D341Med (cell line): ENCODE data around the gene ZNF30.
"Not testable (repeated sequence)": the region's sequence is repeated elsewhere in the genome, so short reads cannot be mapped to it uniquely, and the experiment has no call there.

Source experiments
- DNase-seq: peaks from one replicate; pipeline ENCODE4 v3.0.0; 2012; ENCODE audit warnings: low spot score

The ZNF30 gene

DNA sequence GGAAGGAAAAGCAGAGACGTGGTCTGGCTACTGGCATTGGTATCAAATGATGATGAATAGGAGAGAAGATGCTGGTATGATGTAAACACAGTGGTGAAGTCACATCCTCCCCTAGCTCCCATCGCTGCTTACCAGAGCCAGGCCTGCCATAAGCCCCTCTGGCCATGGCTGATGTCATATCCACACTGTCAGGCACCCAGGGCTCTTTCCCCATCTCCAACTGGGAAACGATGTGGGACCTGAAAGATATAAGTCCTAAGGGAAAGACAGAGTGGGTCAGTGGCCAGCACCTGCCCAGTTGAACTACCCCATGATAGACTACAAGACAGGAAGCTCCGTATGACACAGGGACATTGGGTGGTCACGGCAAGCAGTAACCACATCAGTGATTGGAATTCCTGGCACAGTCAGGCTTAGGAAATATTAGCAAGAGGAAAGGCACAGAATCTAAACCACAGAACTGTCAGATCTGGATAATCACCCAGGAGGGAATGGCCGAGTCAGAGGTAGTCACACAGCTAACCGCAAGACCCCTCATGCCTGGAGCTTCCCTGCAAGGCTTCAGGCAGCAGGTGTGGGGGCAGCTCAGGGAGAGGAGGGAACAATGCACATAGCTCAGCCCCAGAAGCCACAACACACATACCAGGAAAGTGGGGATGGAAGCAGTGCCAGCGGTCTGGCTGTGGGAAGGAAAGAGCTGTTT lies 33.6 kb downstream of the ZNF30 start:
- no peak for DNase-seq

DNA sequence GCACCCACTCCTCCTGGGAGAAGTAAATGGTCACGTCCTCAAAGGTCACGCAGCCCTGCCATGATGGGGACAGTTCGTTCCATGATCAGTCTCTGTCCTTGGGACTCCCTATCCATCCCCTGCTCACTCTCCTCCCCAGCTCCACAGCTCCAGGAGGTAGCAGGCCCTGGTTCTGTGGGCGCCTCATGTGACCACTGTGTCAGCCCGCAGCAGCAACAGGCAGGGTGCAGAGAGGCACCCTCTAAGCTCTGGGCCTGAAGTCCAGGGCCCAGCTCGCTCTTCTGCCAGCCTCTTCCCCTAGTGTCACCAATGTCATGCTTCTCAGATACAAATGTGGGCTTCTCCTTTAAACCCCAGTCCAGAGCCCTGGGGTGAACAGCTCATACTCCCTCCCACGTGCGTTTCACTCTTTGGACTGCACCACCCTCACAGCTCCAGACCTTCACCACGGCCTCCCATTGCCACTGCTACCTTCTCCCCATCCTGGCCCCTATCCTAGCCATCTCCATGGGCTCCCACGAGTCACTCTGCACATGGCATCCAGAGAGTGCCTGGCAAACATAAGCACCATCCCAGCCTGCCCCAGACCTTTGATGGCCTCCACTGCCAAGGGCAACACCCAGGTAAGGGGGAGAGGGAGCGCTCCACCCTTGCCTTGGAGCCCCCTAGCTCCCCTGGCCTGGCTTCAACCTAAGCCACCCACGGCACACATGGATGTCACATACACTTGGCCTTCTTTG lies 34.4 kb downstream of the ZNF30 start:
- no peak for DNase-seq

DNA sequence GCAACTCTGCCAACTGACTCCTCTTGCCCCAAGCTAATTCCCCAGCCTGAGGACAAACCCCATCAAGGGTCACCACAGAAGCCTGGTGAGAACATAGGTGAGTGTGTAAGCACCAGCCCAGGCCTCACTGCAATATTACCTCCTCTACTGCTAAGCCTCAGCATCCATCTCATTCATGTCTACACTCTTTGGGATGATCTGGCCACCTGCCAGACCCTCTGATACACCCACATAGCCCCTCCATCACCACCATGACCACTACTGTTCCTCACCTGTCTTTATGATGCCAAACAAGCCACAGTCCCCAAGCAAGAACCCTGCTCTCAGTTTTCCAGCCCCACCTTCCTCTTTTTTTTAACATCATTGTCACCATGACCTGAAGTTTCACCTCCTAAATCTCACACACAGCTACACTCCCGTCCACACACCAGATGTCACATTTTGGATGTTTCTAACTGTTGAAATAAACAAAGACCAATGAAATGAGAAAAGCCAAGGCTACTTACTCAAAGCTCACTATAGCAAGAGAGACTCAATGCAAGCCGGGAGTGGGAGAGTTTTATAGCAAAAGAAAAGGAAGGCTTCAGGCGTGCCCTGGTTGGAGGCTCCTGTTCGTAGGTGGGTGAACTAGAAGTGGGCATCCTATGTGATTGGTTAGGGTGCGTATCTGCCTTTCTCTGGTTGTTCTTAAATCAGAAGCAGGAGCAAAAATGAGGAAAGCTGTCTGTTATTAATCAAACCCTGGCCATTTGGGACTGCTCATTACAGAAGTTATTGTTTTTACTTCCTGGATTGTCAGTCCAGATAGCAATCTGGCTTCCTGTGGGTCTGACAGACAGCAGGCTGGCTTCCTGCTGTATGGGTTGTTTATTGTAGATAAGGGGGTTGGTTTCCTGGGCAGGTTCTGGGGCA lies 35.3 kb downstream of the ZNF30 start:
- no peak for DNase-seq

DNA sequence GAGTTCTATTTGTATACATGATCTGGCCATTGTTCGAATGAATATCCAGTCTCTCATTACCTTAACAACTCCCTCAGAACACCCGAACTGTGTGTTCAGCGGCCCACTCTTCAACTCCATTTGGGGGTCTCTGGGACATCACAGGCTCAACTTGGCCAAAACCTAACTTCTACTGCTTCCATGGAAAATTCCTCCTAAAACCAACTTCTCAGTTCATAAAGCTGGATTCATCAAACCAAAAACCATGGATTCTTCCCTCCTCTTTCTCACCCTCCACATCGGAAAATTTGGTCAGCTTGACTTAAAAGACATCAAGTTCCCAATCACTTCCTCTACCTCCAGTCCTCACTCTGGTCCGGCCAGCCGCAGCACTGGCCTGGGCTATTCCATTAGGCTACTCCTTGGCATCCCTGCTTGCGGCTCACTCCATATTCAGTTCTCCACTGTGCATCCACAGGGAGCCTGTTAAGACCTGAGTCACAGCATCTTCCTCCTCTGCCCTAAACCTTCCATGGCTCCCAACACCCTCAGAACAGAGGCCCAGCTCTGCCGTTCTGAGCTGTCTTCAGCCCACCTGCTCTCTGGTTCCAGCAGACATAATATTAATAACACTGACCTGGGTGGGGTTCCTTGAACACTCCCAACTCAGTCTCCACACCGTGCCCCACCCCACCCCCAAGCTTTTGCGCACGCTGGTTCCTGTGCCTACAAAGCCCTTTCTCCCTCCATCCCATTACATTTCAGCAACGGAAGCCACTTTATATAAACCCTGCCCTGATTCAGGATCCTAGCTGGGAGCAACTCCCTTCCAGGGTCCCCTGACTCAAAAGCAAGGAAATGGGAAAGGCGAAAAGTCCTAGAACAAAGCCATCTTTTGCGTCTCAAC lies 36.2 kb downstream of the ZNF30 start:
- peak; percentile 29 for DNase-seq

DNA sequence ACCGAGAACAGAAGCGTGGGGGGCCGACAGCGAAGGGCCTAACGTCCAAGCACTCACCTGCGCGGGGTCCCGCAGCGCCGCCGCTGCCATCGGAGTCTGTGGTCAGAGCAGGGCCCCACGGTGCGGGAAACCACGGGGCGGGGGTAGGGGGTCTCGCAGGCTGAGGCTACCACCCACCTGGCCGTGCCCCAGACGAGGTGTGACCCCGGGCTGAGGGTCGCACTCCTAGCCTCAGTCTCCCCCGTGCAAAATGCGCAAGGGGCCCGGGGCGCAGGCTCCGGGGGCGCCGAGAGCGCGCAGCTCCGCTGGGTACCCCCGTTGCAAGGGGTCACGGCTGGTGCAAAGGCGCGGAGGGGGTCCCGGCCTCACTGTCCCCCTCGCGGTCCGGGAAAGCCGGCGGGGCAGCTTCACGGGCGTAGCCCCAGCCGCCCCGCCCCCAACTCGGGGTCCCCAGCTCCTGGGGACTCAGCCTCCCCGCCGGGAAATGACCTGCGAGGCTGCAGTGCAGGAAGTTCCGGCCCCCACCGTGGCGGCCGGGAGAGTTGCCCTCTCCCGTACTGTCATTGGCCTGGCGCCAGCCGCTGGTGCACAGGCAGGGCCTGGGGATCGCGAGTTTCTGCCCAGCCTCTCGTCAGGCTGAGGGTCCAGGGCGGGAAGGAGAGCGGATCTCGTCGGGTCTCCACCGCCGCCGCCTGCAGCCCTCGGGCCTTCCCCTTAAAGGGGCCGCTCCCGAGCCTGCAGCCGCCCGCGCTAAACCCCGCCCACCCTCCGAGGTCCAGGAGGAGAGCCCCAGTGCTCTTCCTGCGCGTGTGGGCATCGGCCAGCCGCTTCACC lies 37.1 kb downstream of the ZNF30 start, which contains the start of gene ZNF792:
Gene ZNF792, minus strand, starts transcription at position 657 of the 834 bp plus-strand sequence. Its CDS starts 567 bp downstream, at position 90.
- DNase-seq: peak; percentile 88

DNA sequence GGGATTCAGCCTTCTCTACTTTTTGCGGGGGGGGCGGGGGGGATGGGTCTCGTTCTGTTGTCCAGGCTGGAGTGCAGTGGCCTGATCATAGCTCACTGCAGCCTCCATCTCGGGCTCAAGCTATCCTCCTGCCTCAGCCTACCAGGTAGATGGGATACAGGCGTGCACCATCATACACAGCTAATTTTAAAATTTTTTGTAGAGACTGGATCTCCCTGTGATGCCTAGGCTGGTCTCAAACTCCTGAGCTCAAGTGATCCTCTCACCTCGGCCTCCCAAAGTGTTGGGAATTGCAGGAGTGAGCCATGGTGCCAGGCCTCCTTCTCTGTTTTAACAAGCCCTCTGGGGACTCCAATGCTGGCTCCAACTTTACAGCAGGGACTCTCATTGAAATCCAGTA lies 37.9 kb downstream of the ZNF30 start:
- DNase-seq: no peak

DNA sequence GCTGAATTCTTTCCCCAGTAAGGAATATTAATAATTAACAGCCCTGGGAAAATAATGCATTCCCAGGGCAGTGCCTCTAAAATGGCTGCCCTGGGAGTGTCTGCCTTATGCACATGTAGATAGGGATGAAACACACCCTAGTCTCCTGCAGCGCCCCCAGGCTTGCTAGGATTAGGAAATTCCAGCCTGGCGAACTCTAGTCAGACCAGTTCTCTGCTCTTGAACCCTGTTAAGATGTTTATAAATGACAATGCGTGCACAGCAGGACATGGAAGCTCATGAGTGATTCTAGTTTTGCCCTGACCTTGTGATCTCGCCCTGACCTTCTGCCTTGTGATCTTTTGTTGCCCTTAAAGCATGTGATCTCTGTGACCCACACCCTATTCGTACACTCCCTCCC lies 38.8 kb downstream of the ZNF30 start:
- DNase-seq: not testable (repeated sequence)

GRCh38 chr19:34967551-34967950 lies 40.8 kb downstream of the ZNF30 start:
- no peak for DNase-seq

DNA sequence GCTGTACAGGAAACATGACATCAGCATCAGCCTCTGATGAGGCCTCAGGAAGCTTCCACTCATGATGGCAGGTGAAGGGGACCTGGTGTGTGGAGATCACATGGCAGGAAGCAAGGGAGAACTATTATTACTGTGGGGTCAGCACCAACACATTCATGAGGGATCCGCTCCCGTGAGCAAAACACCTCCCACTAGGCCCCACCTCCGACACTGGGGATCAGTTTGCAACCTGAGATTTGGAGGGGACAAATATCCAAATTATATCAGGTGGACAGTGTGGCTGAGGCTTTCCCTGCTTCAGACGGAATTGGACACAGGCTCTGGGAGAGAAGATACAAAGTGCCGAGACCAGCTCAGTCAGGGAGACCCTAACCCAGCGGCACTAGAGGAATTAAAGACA lies 43.0 kb downstream of the ZNF30 start:
- DNase-seq: no peak

GRCh38 chr19:34970185-34970780 lies 43.6 kb downstream of the ZNF30 start:
- not testable (repeated sequence) for DNase-seq

DNA sequence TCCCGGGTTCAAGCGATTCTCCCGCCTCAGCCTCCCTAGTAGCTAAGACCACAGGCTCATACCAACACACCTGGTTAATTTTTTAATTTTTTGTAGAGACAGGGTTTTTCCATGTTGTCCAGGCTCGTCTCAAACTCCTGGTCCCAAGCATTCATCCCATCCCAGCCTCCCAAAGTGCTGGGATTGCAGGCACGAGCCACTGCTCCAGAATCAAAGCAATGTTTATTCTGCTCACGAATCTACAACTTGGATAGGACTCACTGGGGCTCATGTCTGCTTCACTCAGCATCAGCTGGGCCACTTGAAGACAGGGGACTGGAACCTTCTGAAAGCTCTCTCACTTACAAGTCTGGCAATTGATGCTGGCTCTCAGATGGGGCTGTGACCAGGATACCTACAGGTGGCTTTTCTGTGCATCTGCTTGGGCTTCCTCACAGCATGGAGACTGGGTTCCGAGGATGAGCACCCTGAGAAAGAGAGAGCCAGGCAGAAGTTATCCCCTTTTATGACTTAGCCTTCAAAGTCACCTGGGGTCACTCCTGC lies 45.5 kb downstream of the ZNF30 start:
- DNase-seq: no peak

DNA sequence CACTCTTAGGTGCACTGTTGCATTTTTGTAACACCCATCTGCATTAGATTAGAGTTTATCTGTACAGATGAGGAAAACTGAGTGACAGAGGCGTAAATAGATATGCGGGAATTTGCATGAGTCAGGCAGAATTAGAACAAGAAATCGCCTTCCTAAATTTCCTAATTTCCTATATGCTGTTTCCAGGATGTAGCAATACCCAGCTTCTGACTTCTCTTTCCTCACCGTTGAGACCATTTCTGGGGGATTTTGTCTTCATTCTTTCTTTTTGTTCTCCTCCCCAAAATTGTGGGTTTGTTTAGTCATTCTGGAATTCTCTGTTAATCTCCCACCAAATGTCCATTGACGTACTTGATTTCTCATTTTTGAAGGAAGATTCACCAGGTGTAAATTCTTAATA lies 47.9 kb downstream of the ZNF30 start:
- DNase-seq: no peak

DNA sequence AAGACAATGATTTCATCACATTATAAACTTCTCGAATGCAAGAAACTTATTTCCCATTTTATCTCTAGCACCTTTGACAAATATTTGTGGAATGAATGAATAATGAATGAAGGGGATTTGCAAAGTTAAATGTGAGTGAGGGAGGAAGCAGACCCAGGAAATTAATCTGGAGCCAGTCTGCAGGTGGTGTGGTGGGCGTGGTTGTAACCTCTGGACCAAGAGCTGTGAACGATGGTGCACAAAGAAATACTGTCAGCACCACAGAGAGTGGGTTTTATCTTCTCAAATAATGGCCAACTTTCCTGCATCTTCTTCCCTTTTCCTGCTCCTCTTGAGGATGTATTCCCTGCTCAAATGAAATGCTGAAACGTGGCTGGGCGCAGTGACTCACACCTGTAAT lies 48.4 kb downstream of the ZNF30 start:
- DNase-seq: no peak

GRCh38 chr19:34976611-34977010 lies 49.9 kb downstream of the ZNF30 start:
- no peak for DNase-seq

DNA sequence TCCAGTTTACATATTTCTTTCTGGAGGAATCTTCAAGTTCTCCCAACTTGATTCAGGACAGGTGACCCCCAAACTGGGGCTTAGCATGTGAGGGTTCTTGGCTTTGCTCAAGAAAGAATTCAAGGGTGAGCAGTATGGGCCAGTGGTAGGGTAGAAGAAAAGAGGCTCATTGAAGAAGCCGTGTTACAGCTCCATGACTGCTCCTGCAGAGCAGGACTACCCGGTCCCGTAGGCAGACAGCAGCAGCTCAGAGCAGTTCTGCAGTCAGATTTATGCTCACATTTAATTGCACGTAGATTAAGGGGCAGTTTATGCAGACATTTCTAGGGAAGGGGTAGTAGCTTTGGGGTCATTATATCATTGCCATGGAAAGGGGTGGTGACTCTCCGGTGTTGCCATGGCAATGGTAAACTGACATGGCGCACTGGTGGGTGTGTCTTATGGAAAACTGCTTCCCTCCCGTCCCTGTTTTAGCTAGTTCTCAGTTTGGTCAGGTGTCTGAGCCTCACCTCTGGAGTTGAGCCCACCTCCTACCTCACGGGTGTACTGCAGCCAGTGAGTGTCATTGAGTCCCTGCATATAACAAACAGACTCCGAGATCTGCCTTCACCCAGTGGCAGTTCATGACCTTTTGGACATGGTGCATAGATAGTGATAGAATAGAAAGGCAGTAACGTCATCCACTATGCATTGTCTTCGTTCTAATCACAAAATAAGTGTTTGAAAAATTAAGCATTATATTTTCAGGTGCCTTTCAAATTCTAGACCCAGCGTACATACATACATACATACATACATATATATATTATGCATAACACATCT lies 53.3 kb downstream of the ZNF30 start:
- DNase-seq: no peak

- no peak for DNase-seq
These were observed 55.6 kb downstream of the ZNF30 start for GRCh38 chr19:34982275-34982674.

DNA sequence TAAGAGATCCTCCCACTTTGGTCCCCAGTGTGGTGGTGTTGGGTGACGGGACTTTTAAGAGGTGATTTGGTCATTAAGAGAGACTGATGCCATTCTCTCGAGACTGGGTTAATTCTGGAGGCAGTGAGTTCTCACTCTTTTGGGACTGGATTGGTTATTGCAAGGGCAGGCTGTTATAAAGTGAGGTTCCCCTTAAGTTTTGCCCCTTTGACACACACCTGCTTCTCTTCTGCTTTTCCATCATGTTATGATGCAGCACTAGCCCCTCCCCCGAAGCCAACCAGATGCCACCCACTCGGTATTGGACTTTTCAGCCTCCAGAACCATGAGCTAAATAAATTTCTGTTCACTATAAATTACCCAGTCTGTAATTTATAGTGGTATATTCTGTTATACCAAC lies 57.1 kb downstream of the ZNF30 start:
- DNase-seq: no peak

- no peak for DNase-seq
These were observed 57.6 kb downstream of the ZNF30 start for GRCh38 chr19:34984287-34984686.
